Retinal pigment epithelial cell (primary cell): ENCODE measurements around the gene NAPA.

Source experiments
- DNase-seq: peaks from one replicate; pipeline ENCODE4 v3.0.0-alpha.2; 2010; ENCODE audit warnings: low read depth
- H3K4me3 ChIP-seq: 2 replicates; pipeline ENCODE4 v1.5.1; 2011; ENCODE audit warnings: mild to moderate bottlenecking, low read length, control low read depth, moderate library complexity
- TF ChIP-seq, protein P1 (sequence below): conservative IDR thresholded peaks from 2 replicates; pipeline ENCODE4 v1.5.1; 2011; ENCODE audit warnings: low read depth, low read length, control low read depth, inconsistent platforms

The NAPA gene

DNA sequence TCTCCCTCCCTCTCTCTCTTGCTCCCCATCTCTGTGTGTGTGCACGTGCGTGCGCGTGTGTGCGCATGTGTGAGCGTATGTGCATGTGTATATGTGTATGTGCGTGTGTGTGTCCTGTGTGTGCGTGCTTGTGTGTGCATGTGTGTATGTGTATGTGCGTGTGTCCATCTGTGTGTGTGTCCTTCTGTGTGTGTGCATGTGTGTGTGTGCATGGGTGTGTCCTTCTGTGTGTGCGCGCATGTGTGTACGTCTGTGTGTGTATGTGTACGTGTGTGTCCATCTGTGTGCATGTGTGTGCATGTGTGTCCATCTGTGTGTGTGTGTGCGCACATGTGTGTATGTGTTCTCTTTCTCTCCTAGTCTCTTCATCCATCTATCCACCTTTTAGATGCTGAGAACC lies 55.4 kb downstream of the NAPA start:
- TF ChIP-seq, protein P1, sequence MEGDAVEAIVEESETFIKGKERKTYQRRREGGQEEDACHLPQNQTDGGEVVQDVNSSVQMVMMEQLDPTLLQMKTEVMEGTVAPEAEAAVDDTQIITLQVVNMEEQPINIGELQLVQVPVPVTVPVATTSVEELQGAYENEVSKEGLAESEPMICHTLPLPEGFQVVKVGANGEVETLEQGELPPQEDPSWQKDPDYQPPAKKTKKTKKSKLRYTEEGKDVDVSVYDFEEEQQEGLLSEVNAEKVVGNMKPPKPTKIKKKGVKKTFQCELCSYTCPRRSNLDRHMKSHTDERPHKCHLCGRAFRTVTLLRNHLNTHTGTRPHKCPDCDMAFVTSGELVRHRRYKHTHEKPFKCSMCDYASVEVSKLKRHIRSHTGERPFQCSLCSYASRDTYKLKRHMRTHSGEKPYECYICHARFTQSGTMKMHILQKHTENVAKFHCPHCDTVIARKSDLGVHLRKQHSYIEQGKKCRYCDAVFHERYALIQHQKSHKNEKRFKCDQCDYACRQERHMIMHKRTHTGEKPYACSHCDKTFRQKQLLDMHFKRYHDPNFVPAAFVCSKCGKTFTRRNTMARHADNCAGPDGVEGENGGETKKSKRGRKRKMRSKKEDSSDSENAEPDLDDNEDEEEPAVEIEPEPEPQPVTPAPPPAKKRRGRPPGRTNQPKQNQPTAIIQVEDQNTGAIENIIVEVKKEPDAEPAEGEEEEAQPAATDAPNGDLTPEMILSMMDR, result no peak
- no peak overlapping the region for H3K4me3 ChIP-seq
- DNase-seq, result no peak

DNA sequence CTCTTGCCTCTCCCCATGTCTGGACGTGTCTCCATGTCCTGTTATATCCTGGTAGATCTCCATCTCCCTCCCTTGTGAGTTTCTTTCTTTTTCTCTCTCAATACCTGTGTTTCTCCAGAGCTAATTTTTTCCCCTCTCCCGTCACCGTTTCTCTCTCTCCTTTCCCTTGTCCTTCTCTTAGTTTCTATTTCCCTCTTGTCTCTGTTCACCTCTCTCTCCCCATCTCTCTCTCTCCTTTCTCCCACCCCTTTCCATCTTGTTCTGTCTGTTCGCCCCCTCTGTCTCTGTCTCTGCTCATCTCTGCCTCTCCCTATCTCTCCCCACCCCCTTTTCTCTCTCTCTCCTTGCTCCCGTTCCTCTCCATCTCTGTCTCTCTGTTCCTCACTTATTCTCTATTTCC lies 56.2 kb downstream of the NAPA start:
- no peak for DNase-seq
- H3K4me3 ChIP-seq, result no peak overlapping the region
- TF ChIP-seq, protein P1, result no peak

DNA sequence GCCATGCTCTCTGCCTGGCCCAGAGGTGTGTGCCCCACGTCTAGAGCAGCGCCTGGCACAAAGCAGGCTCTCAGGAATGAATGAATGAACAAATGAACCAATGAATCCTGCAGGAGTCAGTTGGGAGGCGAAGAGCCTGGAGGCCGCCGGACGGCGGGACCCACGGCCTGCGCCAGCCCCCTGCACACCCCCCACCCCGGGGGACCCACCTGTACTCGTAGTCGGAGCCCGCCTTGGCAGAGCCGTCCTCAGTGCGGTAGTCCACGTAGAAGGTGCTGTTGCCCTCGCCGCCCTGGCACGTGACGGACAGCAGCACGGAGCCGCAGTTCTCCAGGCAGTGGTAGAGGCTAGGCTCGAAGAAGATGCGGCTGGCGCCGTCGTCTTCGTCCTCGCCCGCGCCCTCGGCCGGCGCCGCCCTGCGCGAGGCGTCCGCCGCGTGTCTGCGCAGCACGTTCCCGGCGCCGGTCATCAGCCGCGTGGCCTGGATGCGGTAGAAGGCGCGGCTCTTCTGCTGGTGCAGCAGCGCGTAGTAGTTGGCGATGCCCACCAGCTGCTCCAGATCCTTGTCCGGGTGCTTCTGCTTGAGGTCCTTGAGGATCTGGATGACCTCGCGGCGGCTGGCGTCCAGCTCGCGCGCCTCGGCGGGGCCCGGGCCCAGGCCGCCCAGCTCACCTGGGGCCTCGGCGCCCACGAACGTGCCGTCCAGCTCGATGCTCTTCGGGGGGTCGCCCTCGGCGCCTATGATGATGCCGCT lies 58.0 kb downstream of the NAPA start:
- TF ChIP-seq, protein P1, result no peak
- no peak for DNase-seq
- no peak overlapping the region for H3K4me3 ChIP-seq

DNA sequence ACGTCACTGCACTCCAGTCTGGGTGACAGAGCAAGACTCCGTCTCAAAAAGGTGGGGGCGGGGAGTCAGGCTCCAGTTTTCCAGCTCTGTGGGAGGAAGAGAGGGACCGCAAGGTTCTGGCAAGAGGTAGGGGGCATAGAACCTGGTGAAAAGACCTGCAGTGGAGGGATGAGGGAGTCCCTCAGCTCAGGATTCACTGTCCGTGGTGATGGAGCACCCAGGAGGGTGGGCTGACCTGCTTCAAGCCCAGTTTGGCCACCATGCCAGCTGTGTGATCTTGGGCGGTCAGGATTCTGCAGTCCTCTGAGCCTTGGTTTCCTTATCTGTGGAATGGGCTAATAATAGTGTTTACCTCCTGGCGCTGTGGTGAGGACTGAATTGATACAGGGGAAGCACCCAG lies 64.4 kb downstream of the NAPA start:
- no peak overlapping the region for H3K4me3 ChIP-seq
- DNase-seq, result no peak
- TF ChIP-seq, protein P1, result no peak

DNA sequence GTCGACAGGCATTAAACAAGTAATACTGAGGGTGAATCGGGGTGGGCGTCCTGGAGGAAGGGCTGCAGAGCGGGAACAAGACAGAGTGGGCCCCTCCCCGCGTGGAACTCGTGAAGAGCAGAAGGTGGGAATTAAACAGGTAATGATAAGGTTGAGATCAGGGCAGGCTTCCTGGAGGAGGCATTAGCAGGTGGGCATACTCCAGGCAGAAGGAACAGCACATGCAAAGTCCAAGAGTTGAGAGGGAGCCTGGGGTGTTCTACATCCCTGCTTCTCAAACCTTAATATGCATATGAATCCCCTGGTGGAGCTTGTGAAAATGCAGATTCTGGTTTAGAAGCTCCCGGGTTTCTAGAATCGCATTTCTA lies 66.5 kb downstream of the NAPA start:
- no peak for DNase-seq
- TF ChIP-seq, protein P1, result no peak
- H3K4me3 ChIP-seq, result no peak overlapping the region

DNA sequence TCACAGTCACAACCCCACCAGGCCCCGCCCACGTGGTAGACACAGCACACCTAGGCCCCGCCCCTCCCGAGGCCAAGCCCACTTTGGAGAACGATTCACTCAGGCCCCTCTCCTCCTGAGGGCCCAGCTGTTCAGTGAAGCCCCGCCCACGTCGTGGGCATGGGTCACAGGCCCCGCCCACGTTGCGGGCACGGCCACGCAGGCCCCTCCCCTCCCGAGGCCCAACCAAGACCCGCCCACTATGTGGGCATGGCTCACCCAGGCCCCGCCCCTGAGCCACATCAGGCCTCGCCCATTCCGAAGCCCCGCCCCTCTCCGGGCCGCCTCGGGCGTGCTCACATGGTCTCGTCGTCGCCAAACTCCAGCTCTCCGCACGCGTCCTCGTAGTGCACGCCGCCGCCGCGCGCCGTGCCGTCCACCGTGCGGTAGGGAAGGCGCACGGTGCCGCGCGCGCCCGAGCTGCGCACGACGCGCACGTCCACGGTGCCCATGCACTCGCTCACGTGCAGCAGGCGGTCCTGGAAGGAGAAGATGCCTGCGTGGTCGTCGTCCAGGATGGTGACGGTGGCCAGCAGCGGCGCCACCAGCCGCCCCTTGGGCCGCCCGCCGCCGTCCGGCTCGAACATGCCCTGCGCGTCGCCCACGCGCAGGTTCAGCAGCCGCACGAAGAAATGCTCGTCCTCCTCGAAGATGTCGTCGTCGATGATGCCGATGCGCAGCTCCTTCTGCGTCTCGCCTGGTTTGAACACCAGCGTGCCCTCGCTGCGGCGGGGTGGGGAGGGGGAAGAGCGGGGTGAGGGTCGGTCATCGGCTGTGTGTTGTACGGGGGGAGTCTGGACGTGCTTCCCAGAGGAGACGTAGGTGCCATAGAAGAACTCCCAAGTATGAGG lies 67.1 kb downstream of the NAPA start:
- TF ChIP-seq, protein P1, result no peak

More for the DNA sequence above, 67.1 kb downstream of the NAPA start:
- no peak overlapping the region for H3K4me3 ChIP-seq
- DNase-seq, result no peak
